H1 (cell line): Measurements from ENCODE around the gene MIP. TPM values are rescaled to one million over a fixed set of nuclear protein-coding genes. Genes with fewer than 3 reads are reported as not detected.

Experiments
- EP300 ChIP-seq, 2 experiments: IDR thresholded peaks; 1 replicate in 1 of 2; 2 replicates in 1 of 2; pipeline ENCODE4 v1.6.1; 2011 to 2012; ENCODE audit warnings: low read depth in 2 of 2, low read length in 2 of 2, mild to moderate bottlenecking in 2 of 2, borderline replicate concordance in 1 of 2, inconsistent platforms in 1 of 2, moderate library complexity in 1 of 2
- GABPA ChIP-seq: IDR thresholded peaks from 2 replicates; pipeline ENCODE4 v1.6.1; 2011; ENCODE audit warnings: mild to moderate bottlenecking, low read length, moderate library complexity, borderline replicate concordance; ENCODE audit not compliant: insufficient read depth
- GTF2F1 ChIP-seq: IDR thresholded peaks from 2 replicates; pipeline ENCODE4 v1.6.1; 2012; ENCODE audit warnings: low read depth, low read length, improper control_type of control experiment, borderline replicate concordance
- HDAC6 ChIP-seq: IDR thresholded peaks from one replicate; pipeline ENCODE4 v1.7.1; 2012; ENCODE audit warnings: low read depth, mild to moderate bottlenecking, inconsistent platforms, low read length, moderate library complexity
- KDM1A ChIP-seq: fragments of 200-600, 300-600 bp; sonication (generic); IDR thresholded peaks from 2 replicates; pipeline ENCODE4 v1.7.1; 2016; ENCODE audit warnings: mild to moderate bottlenecking, low read length, borderline replicate concordance
- POLR2AphosphoS5 ChIP-seq: IDR thresholded peaks from 2 replicates; pipeline ENCODE4 v1.6.1; 2011; ENCODE audit warnings: low read depth, low read length
- RNF2 ChIP-seq: fragments of 200-900, 300-1000 bp; sonication (generic); IDR thresholded peaks from 2 replicates; pipeline ENCODE4 v1.7.1; 2016; ENCODE audit warnings: borderline replicate concordance, low read depth, mild to moderate bottlenecking, antibody characterized with exemption, low read length; ENCODE audit not compliant: poor library complexity, severe bottlenecking; ENCODE audit errors: missing control alignments
- ZNF274 ChIP-seq: IDR thresholded peaks from 2 replicates; pipeline ENCODE4 v1.7.0; 2012; ENCODE audit warnings: low read length, borderline replicate concordance; ENCODE audit errors: extremely low read depth
- polyA plus RNA-seq, 7 experiments: library from polyadenylated mRNA; depleted of rRNA in 3 of 7; stranded (reverse) in 5 of 7; unstranded in 2 of 7; fragments of >200 nt in 5 of 7; fragments of 200-250 nt in 2 of 7; gene quantifications; 1 replicate in 5 of 7; 2 replicates in 1 of 7; 4 replicates in 1 of 7; pipeline versions ENCODE4 v1.2.1 to v1.2.3, GENCODE V29; 2011 to 2013; ENCODE audit warnings: missing spikeins in 2 of 7, mixed read lengths in 2 of 7
- total RNA-seq: library from RNA; stranded (reverse); fragmentation: NEBNext Ultra II Directional; extraction: Animal tissue kit (Norgen Biotek cat#: 25700); gene quantifications from 2 replicates; pipeline ENCODE4 v1.2.1, GENCODE V29; 2021
- TF ChIP-seq, protein P1 (sequence below): fragments of 300-600 bp; sonication (generic); IDR thresholded peaks from 2 replicates; pipeline ENCODE4 v1.7.1; 2012; ENCODE audit warnings: low read length, moderate library complexity, mild to moderate bottlenecking, inconsistent platforms; ENCODE audit not compliant: insufficient replicate concordance

Gene MIP
- total and polyA plus RNA-seq, 2 of the 8 experiments (the other 6 are each of a cell fraction or from before 2014, with no cell fraction given), result 0.05 TPM; not detected in 1

- TF ChIP-seq, protein P1, sequence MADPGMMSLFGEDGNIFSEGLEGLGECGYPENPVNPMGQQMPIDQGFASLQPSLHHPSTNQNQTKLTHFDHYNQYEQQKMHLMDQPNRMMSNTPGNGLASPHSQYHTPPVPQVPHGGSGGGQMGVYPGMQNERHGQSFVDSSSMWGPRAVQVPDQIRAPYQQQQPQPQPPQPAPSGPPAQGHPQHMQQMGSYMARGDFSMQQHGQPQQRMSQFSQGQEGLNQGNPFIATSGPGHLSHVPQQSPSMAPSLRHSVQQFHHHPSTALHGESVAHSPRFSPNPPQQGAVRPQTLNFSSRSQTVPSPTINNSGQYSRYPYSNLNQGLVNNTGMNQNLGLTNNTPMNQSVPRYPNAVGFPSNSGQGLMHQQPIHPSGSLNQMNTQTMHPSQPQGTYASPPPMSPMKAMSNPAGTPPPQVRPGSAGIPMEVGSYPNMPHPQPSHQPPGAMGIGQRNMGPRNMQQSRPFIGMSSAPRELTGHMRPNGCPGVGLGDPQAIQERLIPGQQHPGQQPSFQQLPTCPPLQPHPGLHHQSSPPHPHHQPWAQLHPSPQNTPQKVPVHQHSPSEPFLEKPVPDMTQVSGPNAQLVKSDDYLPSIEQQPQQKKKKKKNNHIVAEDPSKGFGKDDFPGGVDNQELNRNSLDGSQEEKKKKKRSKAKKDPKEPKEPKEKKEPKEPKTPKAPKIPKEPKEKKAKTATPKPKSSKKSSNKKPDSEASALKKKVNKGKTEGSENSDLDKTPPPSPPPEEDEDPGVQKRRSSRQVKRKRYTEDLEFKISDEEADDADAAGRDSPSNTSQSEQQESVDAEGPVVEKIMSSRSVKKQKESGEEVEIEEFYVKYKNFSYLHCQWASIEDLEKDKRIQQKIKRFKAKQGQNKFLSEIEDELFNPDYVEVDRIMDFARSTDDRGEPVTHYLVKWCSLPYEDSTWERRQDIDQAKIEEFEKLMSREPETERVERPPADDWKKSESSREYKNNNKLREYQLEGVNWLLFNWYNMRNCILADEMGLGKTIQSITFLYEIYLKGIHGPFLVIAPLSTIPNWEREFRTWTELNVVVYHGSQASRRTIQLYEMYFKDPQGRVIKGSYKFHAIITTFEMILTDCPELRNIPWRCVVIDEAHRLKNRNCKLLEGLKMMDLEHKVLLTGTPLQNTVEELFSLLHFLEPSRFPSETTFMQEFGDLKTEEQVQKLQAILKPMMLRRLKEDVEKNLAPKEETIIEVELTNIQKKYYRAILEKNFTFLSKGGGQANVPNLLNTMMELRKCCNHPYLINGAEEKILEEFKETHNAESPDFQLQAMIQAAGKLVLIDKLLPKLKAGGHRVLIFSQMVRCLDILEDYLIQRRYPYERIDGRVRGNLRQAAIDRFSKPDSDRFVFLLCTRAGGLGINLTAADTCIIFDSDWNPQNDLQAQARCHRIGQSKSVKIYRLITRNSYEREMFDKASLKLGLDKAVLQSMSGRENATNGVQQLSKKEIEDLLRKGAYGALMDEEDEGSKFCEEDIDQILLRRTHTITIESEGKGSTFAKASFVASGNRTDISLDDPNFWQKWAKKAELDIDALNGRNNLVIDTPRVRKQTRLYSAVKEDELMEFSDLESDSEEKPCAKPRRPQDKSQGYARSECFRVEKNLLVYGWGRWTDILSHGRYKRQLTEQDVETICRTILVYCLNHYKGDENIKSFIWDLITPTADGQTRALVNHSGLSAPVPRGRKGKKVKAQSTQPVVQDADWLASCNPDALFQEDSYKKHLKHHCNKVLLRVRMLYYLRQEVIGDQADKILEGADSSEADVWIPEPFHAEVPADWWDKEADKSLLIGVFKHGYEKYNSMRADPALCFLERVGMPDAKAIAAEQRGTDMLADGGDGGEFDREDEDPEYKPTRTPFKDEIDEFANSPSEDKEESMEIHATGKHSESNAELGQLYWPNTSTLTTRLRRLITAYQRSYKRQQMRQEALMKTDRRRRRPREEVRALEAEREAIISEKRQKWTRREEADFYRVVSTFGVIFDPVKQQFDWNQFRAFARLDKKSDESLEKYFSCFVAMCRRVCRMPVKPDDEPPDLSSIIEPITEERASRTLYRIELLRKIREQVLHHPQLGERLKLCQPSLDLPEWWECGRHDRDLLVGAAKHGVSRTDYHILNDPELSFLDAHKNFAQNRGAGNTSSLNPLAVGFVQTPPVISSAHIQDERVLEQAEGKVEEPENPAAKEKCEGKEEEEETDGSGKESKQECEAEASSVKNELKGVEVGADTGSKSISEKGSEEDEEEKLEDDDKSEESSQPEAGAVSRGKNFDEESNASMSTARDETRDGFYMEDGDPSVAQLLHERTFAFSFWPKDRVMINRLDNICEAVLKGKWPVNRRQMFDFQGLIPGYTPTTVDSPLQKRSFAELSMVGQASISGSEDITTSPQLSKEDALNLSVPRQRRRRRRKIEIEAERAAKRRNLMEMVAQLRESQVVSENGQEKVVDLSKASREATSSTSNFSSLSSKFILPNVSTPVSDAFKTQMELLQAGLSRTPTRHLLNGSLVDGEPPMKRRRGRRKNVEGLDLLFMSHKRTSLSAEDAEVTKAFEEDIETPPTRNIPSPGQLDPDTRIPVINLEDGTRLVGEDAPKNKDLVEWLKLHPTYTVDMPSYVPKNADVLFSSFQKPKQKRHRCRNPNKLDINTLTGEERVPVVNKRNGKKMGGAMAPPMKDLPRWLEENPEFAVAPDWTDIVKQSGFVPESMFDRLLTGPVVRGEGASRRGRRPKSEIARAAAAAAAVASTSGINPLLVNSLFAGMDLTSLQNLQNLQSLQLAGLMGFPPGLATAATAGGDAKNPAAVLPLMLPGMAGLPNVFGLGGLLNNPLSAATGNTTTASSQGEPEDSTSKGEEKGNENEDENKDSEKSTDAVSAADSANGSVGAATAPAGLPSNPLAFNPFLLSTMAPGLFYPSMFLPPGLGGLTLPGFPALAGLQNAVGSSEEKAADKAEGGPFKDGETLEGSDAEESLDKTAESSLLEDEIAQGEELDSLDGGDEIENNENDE, result no peak
- TF ChIP-seq HDAC6, result no peak
- no peak for TF ChIP-seq ZNF274
- peak; percentile 68; the same call in 1 of the 2 replicates for TF ChIP-seq GTF2F1
- TF ChIP-seq POLR2AphosphoS5, result peak; percentile 97
- no peak for TF ChIP-seq KDM1A
- no peak for TF ChIP-seq GABPA
- no peak for TF ChIP-seq RNF2
- 0 out of 3 replicates have a peak, but pooled peaks of 1 of the 2 experiments have one; percentile 13 for TF ChIP-seq EP300 (IDR thresholded peaks at IDR 0.05; ENCODE audit: borderline replicate concordance in 1 of 2, low read depth in 2 of 2, low read length in 2 of 2)
These were observed 14.0 kb upstream of the MIP start, which contains the start of gene SPRYD4 (continued) for GRCh38 chr12:56468216-56469006.
